AG04450 (cell line): Measurements from ENCODE around the gene FOXN4. TPM values are rescaled to one million over a fixed set of nuclear protein-coding genes. Genes with fewer than 3 reads are reported as not detected.

ENCODE experiments used
- CTCF ChIA-PET: fragments of 300-600, 350-600 bp; formaldehyde crosslinking; extraction: SDS; loops from one replicate; lab custom pipeline; 2022; ENCODE audit warnings: antibody characterized with exemption, inconsistent platforms; lab: Charles Lee
- POLR2A ChIA-PET: fragments of 350-600 bp; formaldehyde crosslinking; extraction: SDS; loops from one replicate; lab custom pipeline; 2021; ENCODE audit warnings: antibody characterized with exemption, inconsistent platforms; lab: Yijun Ruan, JAX
- DNase-seq: peaks from one replicate; pipeline ENCODE4 v3.0.0-alpha.2; 2011; ENCODE audit warnings: low read depth, low spot score
- H3K27ac ChIP-seq: one replicate; pipeline ENCODE4 v1.5.1; 2012; ENCODE audit warnings: low read depth, low read length, control low read depth
- H3K27me3 ChIP-seq: one replicate; pipeline ENCODE4 v1.6.0; 2012; ENCODE audit warnings: low read length; ENCODE audit not compliant: control insufficient read depth, insufficient read depth
- H3K4me3 ChIP-seq: 2 replicates; pipeline ENCODE4 v1.5.1; 2011; ENCODE audit warnings: mild to moderate bottlenecking, low read depth, low read length, control low read depth
- H3K9me3 ChIP-seq: 2 replicates; pipeline ENCODE4 v1.5.1; 2012; ENCODE audit warnings: low read length; ENCODE audit not compliant: control insufficient read depth, insufficient read depth
- polyA plus RNA-seq: library from polyadenylated mRNA; depleted of rRNA; stranded (reverse); fragments of >200 nt; gene quantifications from 2 replicates; pipeline ENCODE4 v1.2.3, GENCODE V29; 2011
- TF ChIP-seq, protein P1 (sequence below): IDR thresholded peaks from 2 replicates; pipeline ENCODE4 v1.5.1; 2011; ENCODE audit warnings: low read depth, low read length, control low read depth, inconsistent platforms

FOXN4 gene
- polyA plus RNA-seq, 1 experiment, result not detected

DNA sequence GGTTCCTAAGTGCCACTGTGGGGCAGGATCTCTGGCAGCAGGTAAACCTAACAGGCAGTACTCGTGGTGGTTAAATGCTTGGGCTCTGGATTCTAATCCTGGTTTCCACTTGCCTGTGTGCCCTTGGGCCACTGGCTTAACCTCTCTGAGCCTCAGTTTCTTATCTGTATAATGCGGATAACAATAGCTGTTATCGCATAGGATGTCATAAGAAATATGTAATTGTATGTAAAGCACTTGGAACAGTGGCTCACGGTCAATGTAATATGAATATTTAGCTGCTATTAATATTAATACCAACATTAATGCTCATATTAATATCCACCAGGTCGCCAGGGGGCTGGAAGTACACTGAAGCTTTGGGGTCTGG lies 16.8 kb downstream of the FOXN4 start:
- CTCF ChIA-PET, result interaction anchor here (1.4 kb wide), 1 partner anchor 101 kb away, joined by 3 read pairs; no protein-coding TSS in a partner anchor
- no peaks in the 10 kb centered on the region; the same call in 1 of the 2 replicates for H3K9me3 ChIP-seq
- no peak overlapping the region for H3K27ac ChIP-seq
- H3K27me3 ChIP-seq, result peaks cover 9% of the 10 kb centered on the region
- no peak for DNase-seq
- POLR2A ChIA-PET, result no interaction called here
- TF ChIP-seq, protein P1, sequence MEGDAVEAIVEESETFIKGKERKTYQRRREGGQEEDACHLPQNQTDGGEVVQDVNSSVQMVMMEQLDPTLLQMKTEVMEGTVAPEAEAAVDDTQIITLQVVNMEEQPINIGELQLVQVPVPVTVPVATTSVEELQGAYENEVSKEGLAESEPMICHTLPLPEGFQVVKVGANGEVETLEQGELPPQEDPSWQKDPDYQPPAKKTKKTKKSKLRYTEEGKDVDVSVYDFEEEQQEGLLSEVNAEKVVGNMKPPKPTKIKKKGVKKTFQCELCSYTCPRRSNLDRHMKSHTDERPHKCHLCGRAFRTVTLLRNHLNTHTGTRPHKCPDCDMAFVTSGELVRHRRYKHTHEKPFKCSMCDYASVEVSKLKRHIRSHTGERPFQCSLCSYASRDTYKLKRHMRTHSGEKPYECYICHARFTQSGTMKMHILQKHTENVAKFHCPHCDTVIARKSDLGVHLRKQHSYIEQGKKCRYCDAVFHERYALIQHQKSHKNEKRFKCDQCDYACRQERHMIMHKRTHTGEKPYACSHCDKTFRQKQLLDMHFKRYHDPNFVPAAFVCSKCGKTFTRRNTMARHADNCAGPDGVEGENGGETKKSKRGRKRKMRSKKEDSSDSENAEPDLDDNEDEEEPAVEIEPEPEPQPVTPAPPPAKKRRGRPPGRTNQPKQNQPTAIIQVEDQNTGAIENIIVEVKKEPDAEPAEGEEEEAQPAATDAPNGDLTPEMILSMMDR, result no peak
- no peak overlapping the region for H3K4me3 ChIP-seq

DNA sequence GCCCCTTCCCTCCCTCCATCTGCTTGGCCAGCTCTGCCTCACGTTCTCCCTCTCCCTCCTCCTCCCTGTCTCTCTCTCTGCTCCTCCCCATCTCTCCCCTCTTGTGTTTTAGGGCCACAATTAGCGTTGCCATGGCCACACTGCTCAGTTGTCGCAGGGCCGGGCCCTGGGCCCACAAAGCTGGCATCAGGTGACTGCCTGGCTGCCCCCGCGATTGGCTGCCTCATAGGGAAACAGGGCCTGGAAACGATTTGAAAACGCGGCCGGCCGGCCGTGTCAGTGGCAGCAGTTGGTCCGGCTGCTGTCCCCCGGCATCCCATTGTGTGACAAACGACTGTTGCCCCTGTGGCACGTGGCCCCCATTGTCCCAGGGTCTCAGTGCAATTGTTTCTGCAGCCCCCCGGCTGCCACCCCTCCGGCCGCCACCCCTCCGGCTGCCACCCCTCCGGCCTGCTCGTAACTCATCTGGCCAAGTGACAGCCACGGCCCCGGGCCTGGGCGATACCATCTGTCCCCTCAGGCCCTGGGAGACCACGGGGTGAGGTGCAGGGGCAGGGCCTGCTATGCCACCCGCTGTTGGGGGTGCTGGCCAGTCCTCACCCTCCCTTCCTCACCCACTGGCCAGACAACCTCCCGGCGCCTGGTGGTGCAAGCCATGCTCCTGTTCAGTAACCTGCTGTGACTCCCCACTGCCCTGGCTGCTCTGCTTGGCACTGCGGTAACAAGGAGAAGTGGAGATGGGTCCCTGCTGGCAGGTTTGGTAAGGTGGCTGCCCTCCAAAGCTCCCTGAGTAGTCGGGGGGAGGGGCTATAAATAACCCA lies 17.4 kb downstream of the FOXN4 start:
- no peaks in the 10 kb centered on the region; the same call in 1 of the 2 replicates for H3K9me3 ChIP-seq
- H3K27ac ChIP-seq, result no peak overlapping the region
- peak overlapping the region; percentile 13; the same call in 1 of the 2 replicates for H3K4me3 ChIP-seq
- TF ChIP-seq, protein P1, result no peak
- peaks cover 9% of the 10 kb centered on the region for H3K27me3 ChIP-seq
- POLR2A ChIA-PET, result no interaction called here
- CTCF ChIA-PET, result interaction anchor here (1.4 kb wide), 1 partner anchor 102 kb away, joined by 3 read pairs; no protein-coding TSS in a partner anchor
- no peak for DNase-seq

DNA sequence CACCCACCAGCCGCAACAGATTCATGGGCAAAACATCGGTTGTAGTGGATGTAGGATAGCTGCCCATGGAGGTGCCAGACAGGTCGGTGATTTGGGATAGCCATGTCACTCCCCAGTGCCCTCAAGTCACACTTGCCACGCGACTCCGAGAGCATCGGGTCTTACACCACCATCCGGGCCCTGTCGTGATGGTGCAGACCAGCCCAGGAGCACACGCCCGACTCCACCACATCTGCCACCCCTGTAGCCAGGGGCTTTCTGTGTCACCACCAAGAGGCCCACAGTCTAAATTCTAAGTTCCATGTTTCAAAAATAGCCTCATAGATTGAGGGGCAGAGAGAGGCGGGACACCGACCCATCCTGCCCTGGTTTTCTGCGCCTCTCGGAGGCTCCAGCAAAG lies 18.0 kb downstream of the FOXN4 start:
- no peak for DNase-seq
- H3K27me3 ChIP-seq, result peaks cover 9% of the 10 kb centered on the region
- ChIA-PET POLR2A (no interaction called here), CTCF (no interaction called here)
- H3K4me3 ChIP-seq, result no peak overlapping the region
- H3K27ac ChIP-seq, result no peak overlapping the region
- H3K9me3 ChIP-seq, result no peaks in the 10 kb centered on the region; the same call in 1 of the 2 replicates
- TF ChIP-seq, protein P1, result no peak

DNA sequence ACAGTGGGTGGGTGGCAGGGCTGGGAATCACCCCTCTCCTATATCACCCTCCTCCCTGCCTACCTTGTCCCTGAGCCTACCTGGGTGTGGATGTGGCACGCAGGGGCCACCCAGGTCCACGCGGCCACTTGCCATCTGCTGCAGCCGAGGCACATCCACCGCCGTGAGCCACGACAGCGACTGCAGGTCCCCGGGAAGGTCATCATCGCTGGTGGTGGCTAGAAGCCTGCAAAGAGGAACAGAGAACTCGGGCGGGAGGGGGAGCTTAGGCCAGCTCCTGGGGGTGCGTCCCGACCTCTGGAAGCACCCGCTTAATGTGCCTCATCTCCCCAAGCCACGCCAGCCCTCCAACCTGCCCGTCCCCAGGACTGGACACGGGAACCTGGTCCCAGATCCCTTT lies 19.0 kb downstream of the FOXN4 start:
- DNase-seq, result no peak
- Histone ChIP-seq H3K4me3 (no peak overlapping the region), H3K27me3 (peaks cover 9% of the 10 kb centered on the region), H3K27ac (no peak overlapping the region), H3K9me3 (no peaks in the 10 kb centered on the region; the same call in 1 of the 2 replicates)
- CTCF ChIA-PET, result no interaction called here
- POLR2A ChIA-PET, result no interaction called here
- TF ChIP-seq, protein P1, result no peak

DNA sequence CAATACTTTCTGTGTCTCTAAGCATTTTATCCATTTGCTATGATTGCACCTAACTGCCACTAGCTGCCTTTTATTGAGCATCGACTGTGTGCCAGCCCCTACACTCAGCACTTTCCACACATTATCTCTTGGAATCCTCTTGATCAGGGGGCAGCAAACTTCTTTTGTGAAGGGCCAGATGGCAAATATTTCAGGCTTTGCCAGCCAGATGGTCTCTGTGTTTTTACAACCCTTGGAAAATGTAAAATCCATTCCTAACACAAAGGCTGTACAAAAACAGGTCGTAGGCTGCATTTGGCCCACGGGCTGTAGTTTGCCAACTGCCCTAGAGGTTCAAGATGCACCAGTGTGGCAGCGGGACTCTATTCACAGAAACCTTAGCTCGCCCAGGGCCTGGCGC lies 19.5 kb downstream of the FOXN4 start:
- POLR2A ChIA-PET, result no interaction called here
- TF ChIP-seq, protein P1, result no peak
- Histone ChIP-seq H3K27ac (no peak overlapping the region), H3K4me3 (no peak overlapping the region), H3K27me3 (peaks cover 9% of the 10 kb centered on the region), H3K9me3 (no peaks in the 10 kb centered on the region; the same call in 1 of the 2 replicates)
- CTCF ChIA-PET, result no interaction called here
- no peak for DNase-seq
